Glutamatergic neuron (in vitro differentiated cells): ENCODE data around the gene RNF123. TPM values are rescaled to one million over a fixed set of nuclear protein-coding genes. Genes with fewer than 3 reads are reported as not detected.

Experiments used
- DNase-seq: peaks from one replicate; pipeline ENCODE4 v3.0.0; 2022
- H3K27ac Mint-ChIP-seq: one replicate; pipeline ENCODE4 v1.8.0; 2020; ENCODE audit warnings: mild to moderate bottlenecking, mixed read lengths, inconsistent platforms; ENCODE audit not compliant: unreplicated experiment
- H3K27me3 Mint-ChIP-seq: one replicate; pipeline ENCODE4 v1.8.0; 2020; ENCODE audit warnings: mild to moderate bottlenecking, moderate library complexity, mixed read lengths, inconsistent platforms; ENCODE audit not compliant: unreplicated experiment
- H3K36me3 Mint-ChIP-seq: one replicate; pipeline ENCODE4 v1.8.0; 2020; ENCODE audit warnings: mild to moderate bottlenecking, mixed read lengths, inconsistent platforms; ENCODE audit not compliant: unreplicated experiment
- H3K4me1 Mint-ChIP-seq: one replicate; pipeline ENCODE4 v1.8.0; 2020; ENCODE audit warnings: mild to moderate bottlenecking, low read depth, mixed read lengths, inconsistent platforms; ENCODE audit not compliant: unreplicated experiment
- H3K4me3 Mint-ChIP-seq: one replicate; pipeline ENCODE4 v1.8.0; 2020; ENCODE audit warnings: mild to moderate bottlenecking, mixed read lengths, inconsistent platforms; ENCODE audit not compliant: unreplicated experiment
- H3K9me3 Mint-ChIP-seq: one replicate; pipeline ENCODE4 v1.8.0; 2020; ENCODE audit warnings: mild to moderate bottlenecking, moderate library complexity, mixed read lengths, inconsistent platforms; ENCODE audit not compliant: unreplicated experiment
- total RNA-seq: library from RNA; stranded (reverse); fragmentation: NEBNext Ultra II Directional; extraction: Animal tissue kit (Norgen Biotek cat#: 25700); gene quantifications from one replicate; pipeline ENCODE4 v1.2.1, GENCODE V29; 2021; ENCODE audit not compliant: unreplicated experiment
- TF ChIP-seq, protein P1 (sequence below): fragments of 200-600 bp; sonication (generic); IDR thresholded peaks from one replicate; pipeline ENCODE4 v1.5.0; 2021; ENCODE audit not compliant: partially characterized antibody, unreplicated experiment

RNF123 gene
- total RNA-seq, 1 donor from 2014 or later, result 56.6 TPM

DNA sequence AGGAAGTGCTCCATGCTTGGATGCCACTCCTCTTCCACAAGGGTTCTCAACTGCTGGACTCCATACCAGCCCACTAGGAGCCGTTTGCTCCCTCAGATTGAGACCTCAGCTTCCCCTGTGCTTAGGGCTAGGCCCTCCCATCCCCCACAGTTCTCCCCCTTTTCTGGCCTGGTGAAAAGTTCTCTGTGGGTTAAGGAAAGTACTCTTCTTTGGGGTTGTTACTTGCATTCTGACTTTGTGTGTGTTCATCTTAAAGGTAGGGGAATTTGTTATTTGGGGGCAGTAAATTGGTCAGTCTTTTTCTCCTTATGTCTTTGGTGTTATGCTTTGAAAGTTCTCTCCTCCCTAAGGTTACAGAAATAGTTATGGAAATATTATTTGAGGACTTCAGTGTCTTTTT is 39.2 kb upstream of the RNF123 start:
- TF ChIP-seq, protein P1, sequence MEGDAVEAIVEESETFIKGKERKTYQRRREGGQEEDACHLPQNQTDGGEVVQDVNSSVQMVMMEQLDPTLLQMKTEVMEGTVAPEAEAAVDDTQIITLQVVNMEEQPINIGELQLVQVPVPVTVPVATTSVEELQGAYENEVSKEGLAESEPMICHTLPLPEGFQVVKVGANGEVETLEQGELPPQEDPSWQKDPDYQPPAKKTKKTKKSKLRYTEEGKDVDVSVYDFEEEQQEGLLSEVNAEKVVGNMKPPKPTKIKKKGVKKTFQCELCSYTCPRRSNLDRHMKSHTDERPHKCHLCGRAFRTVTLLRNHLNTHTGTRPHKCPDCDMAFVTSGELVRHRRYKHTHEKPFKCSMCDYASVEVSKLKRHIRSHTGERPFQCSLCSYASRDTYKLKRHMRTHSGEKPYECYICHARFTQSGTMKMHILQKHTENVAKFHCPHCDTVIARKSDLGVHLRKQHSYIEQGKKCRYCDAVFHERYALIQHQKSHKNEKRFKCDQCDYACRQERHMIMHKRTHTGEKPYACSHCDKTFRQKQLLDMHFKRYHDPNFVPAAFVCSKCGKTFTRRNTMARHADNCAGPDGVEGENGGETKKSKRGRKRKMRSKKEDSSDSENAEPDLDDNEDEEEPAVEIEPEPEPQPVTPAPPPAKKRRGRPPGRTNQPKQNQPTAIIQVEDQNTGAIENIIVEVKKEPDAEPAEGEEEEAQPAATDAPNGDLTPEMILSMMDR, result no peak
- Mint-ChIP-seq H3K9me3 (peaks cover 7% of the 10 kb centered on the region), H3K4me3 (no peak overlapping the region), H3K27me3 (peaks cover 15% of the 10 kb centered on the region), H3K27ac (no peak overlapping the region), H3K36me3 (peaks cover 5% of the 10 kb centered on the region), H3K4me1 (peaks cover 6% of the 10 kb centered on the region)
- DNase-seq, result no peak

GRCh38 chr3:49650637-49651036 is 38.7 kb upstream of the RNF123 start:
- Mint-ChIP-seq H3K4me1 (peaks cover 6% of the 10 kb centered on the region), H3K36me3 (no peaks in the 10 kb centered on the region), H3K9me3 (peaks cover 5% of the 10 kb centered on the region), H3K27ac (no peak overlapping the region), H3K4me3 (no peak overlapping the region), H3K27me3 (peaks cover 12% of the 10 kb centered on the region)
- DNase-seq, result no peak
- TF ChIP-seq, protein P1, result no peak

GRCh38 chr3:49652218-49652902 is 37.0 kb upstream of the RNF123 start:
- H3K4me1 Mint-ChIP-seq, result peaks cover 2% of the 10 kb centered on the region
- no peak for DNase-seq
- H3K27ac Mint-ChIP-seq, result no peak overlapping the region
- TF ChIP-seq, protein P1, result no peak
- no peaks in the 10 kb centered on the region for H3K36me3 Mint-ChIP-seq
- peaks cover 6% of the 10 kb centered on the region for H3K9me3 Mint-ChIP-seq
- no peak overlapping the region for H3K4me3 Mint-ChIP-seq
- peaks cover 8% of the 10 kb centered on the region for H3K27me3 Mint-ChIP-seq

GRCh38 chr3:49652903-49653415 is 36.4 kb upstream of the RNF123 start:
- H3K4me3 Mint-ChIP-seq, result no peak overlapping the region
- peaks cover 6% of the 10 kb centered on the region for H3K9me3 Mint-ChIP-seq
- H3K36me3 Mint-ChIP-seq, result no peaks in the 10 kb centered on the region
- H3K27ac Mint-ChIP-seq, result no peak overlapping the region
- TF ChIP-seq, protein P1, result no peak
- H3K4me1 Mint-ChIP-seq, result peaks cover 4% of the 10 kb centered on the region
- no peak for DNase-seq
- H3K27me3 Mint-ChIP-seq, result peaks cover 9% of the 10 kb centered on the region

- peaks cover 9% of the 10 kb centered on the region for H3K9me3 Mint-ChIP-seq
- peaks cover 13% of the 10 kb centered on the region for H3K27me3 Mint-ChIP-seq
- H3K36me3 Mint-ChIP-seq, result no peaks in the 10 kb centered on the region
- no peak overlapping the region for H3K4me3 Mint-ChIP-seq
- DNase-seq, result no peak
- TF ChIP-seq, protein P1, result no peak
- H3K27ac Mint-ChIP-seq, result no peak overlapping the region
- H3K4me1 Mint-ChIP-seq, result peaks cover 8% of the 10 kb centered on the region
These were observed 35.7 kb upstream of the RNF123 start for GRCh38 chr3:49653621-49654020.
